Activated CD8-positive, alpha-beta T cell treated with anti-CD3 and anti-CD28 coated beads for 36 hours (primary cell): ENCODE results near the gene PATJ. TPM values are rescaled to one million over a fixed set of nuclear protein-coding genes. Genes with fewer than 3 reads are reported as not detected.
"Not testable (repeated sequence)": the region's sequence is repeated elsewhere in the genome, so short reads cannot be mapped to it uniquely, and the experiment has no call there.

Experiments used
- ATAC-seq: fragments of 200-7000 bp; cut with Tn5 transposase; one replicate; pipeline ENCODE4 v1.10.0; 2021; ENCODE audit warnings: mild to moderate bottlenecking, moderate library complexity
- CTCF ChIA-PET: fragments of 350-600 bp; sonication (Branson Sonifier 250); formaldehyde crosslinking; loops from one replicate; lab custom pipeline; 2021; ENCODE audit warnings: antibody characterized with exemption; lab: Charles Lee
- POLR2A ChIA-PET: fragments of 350-600 bp; sonication (Branson Sonifier 250); formaldehyde crosslinking; loops from one replicate; lab custom pipeline; 2021; ENCODE audit warnings: antibody characterized with exemption; lab: Charles Lee
- DNase-seq: peaks from one replicate; pipeline ENCODE4 v3.0.0-alpha.2; 2020
- H3K27ac Mint-ChIP-seq: one replicate; pipeline ENCODE4 v1.8.0; 2021; ENCODE audit warnings: mild to moderate bottlenecking, mixed read lengths
- H3K27me3 Mint-ChIP-seq: one replicate; pipeline ENCODE4 v1.8.0; 2021; ENCODE audit warnings: mixed read lengths
- H3K36me3 Mint-ChIP-seq: one replicate; pipeline ENCODE4 v1.8.0; 2021; ENCODE audit warnings: low read depth, mixed read lengths
- H3K4me1 Mint-ChIP-seq: one replicate; pipeline ENCODE4 v1.8.0; 2021; ENCODE audit warnings: low read depth, mixed read lengths
- H3K4me3 Mint-ChIP-seq: one replicate; pipeline ENCODE4 v1.8.0; 2021; ENCODE audit warnings: mild to moderate bottlenecking, moderate library complexity, mixed read lengths
- H3K9me3 Mint-ChIP-seq: one replicate; pipeline ENCODE4 v1.8.0; 2021; ENCODE audit warnings: mixed read lengths
- intact Hi-C: fragments of 100-400 bp; cut with micrococcal nuclease; formaldehyde crosslinking; loops from one replicate; pipeline ENCODE4 v1.10.0; 2022
- total RNA-seq, 2 experiments: library from RNA; stranded (reverse); gene quantifications; one replicate each; pipeline ENCODE4 v1.2.3, GENCODE V29; 2021
- TF ChIP-seq, protein P1 (sequence below): fragments of 200-600 bp; IDR thresholded peaks from one replicate; pipeline ENCODE4 v1.8.0; 2022; ENCODE audit warnings: antibody characterized with exemption, mild to moderate bottlenecking

PATJ gene
- total RNA-seq, 2 experiments from 2014 or later = 8.1 to 9.2 TPM

DNA sequence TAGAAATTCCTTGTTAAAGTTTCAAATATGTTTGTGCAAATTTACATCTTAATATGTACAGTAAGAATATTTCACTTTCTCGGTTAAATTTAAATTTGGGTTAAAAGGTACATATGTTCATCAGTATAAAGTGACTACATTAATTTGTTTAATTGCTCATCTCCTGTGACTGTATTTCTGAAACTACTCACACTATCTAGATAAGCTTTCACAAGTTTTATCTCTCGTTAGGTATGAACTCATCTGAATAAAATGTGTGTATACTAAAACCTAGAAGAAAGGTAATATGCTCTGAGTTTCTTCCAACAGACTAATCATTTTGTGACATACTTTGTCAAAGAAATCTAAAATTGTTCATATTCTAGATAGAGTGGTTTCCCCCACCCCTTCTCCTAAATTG is 150.7 kb downstream of the PATJ start:
- TF ChIP-seq, protein P1, sequence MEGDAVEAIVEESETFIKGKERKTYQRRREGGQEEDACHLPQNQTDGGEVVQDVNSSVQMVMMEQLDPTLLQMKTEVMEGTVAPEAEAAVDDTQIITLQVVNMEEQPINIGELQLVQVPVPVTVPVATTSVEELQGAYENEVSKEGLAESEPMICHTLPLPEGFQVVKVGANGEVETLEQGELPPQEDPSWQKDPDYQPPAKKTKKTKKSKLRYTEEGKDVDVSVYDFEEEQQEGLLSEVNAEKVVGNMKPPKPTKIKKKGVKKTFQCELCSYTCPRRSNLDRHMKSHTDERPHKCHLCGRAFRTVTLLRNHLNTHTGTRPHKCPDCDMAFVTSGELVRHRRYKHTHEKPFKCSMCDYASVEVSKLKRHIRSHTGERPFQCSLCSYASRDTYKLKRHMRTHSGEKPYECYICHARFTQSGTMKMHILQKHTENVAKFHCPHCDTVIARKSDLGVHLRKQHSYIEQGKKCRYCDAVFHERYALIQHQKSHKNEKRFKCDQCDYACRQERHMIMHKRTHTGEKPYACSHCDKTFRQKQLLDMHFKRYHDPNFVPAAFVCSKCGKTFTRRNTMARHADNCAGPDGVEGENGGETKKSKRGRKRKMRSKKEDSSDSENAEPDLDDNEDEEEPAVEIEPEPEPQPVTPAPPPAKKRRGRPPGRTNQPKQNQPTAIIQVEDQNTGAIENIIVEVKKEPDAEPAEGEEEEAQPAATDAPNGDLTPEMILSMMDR = no peak
- peaks cover 14% of the 10 kb centered on the region for H3K36me3 Mint-ChIP-seq

DNA sequence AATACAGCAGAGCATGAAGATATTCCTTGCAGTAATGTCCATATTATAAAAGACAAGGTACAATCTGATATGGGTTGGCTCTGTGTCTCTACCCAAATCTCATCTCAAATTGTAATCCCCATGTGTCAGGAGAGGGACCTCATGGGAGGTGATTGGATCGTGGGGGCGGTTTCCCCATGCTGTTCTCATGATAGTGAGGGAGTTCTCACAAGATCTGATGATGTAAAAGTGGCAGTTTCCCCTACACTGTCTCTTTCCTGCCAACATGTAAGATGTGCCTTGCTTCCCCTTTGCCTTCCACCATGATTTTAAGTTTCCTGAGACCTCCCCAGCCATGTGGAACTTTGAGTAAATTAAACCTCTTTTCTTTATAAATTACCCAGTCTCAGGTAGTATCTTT is 152.0 kb downstream of the PATJ start:
- H3K9me3 Mint-ChIP-seq, DNase-seq, ATAC-seq, H3K4me1 Mint-ChIP-seq, intact Hi-C loops, H3K27ac Mint-ChIP-seq, H3K4me3 Mint-ChIP-seq, POLR2A ChIA-PET, H3K27me3 Mint-ChIP-seq, CTCF ChIA-PET: not testable (repeated sequence)
- peaks cover 14% of the 10 kb centered on the region for H3K36me3 Mint-ChIP-seq

More for the DNA sequence above, 150.7 kb downstream of the PATJ start:
- intact Hi-C loops = no loop called here
- DNase-seq = no peak
- ChIA-PET CTCF (no interaction called here), POLR2A (no interaction called here)
- Mint-ChIP-seq H3K27ac (no peak overlapping the region), H3K4me3 (no peak overlapping the region), H3K9me3 (no peaks in the 10 kb centered on the region), H3K27me3 (no peaks in the 10 kb centered on the region), H3K4me1 (no peaks in the 10 kb centered on the region)
- no peak for ATAC-seq

DNA sequence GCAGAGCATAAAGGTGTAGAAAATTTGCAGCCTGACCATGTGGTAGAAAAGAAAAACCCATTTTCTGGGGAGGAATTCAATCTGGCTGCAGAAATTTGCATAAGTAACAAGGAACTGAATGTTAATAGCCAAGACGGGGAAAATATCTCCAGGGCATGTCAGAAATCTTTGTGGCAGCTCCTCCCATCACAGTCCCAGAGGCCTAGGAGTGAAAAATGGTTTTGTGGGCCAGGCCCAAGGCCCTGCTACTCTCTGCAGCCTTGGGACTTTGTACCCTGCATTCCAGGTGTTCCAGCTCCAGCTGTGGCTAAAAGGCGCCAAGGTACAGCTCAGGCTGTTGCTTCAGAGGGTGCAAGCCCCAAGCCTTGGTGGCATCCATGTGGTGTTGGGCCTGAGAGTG is 152.9 kb downstream of the PATJ start:
- ChIA-PET POLR2A (interaction anchor here (0.6 kb wide), 1 partner anchor 517 kb away, joined by 4 read pairs; no protein-coding TSS in a partner anchor), CTCF (no interaction called here)
- peaks cover 15% of the 10 kb centered on the region for H3K36me3 Mint-ChIP-seq
- no peaks in the 10 kb centered on the region for H3K9me3 Mint-ChIP-seq
- ATAC-seq = no peak
- H3K4me1 Mint-ChIP-seq = no peaks in the 10 kb centered on the region
- no peak overlapping the region for H3K4me3 Mint-ChIP-seq
- no peaks in the 10 kb centered on the region for H3K27me3 Mint-ChIP-seq
- intact Hi-C loops = no loop called here
- TF ChIP-seq, protein P1 = no peak
- no peak for DNase-seq
- no peak overlapping the region for H3K27ac Mint-ChIP-seq

DNA sequence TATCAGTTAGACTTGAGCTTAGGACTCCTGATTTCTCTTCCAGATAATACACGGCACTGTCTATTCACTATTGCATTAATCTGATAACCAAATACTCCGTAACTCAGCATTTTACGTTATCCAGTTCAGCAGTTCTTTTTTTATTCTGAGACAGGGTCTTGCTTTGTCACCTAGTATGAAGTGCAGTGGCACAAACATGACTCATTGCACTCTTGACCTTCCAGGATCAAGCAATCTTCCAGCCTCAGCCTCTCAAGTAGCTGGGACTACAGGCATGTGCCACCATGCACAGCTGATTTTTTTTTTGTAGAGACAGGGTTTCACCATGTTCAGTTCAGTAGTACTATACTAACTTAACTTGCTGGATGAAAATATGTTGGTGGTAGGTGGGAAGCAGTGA is 156.4 kb downstream of the PATJ start:
- Mint-ChIP-seq H3K4me1 (no peaks in the 10 kb centered on the region), H3K36me3 (peaks cover 14% of the 10 kb centered on the region), H3K27me3 (no peaks in the 10 kb centered on the region), H3K4me3 (no peak overlapping the region), H3K27ac (no peak overlapping the region), H3K9me3 (no peaks in the 10 kb centered on the region)
- ChIA-PET POLR2A (no interaction called here), CTCF (no interaction called here)
- DNase-seq (no peak), ATAC-seq (no peak)
- intact Hi-C loops = no loop called here
- TF ChIP-seq, protein P1 = no peak

DNA sequence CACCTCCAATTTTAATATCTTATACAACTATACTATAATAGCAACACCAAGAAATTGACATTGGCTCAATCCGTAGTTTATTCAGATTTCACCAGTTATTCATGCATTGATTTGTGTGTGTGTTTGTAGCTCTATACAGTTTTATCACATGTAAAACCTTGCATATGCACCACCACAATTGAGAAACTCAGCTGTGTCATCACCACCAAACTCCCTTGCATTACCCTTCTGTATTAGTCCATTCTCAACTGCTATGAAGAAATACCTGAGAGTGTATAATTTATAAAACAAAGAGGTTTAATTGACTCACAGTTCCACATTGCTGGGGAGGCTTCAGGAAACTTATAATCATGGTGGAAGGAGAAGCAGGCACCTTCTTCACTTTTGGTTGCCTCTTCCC is 162.1 kb downstream of the PATJ start:
- no peak overlapping the region for H3K4me3 Mint-ChIP-seq
- no peak overlapping the region for H3K27ac Mint-ChIP-seq
- H3K4me1 Mint-ChIP-seq = no peaks in the 10 kb centered on the region
- CTCF ChIA-PET = no interaction called here
- DNase-seq (no peak), ATAC-seq (no peak)
- peaks cover 6% of the 10 kb centered on the region for H3K36me3 Mint-ChIP-seq
- POLR2A ChIA-PET = no interaction called here
- TF ChIP-seq, protein P1 = no peak
- no peaks in the 10 kb centered on the region for H3K27me3 Mint-ChIP-seq
- intact Hi-C loops = no loop called here
- no peaks in the 10 kb centered on the region for H3K9me3 Mint-ChIP-seq

DNA sequence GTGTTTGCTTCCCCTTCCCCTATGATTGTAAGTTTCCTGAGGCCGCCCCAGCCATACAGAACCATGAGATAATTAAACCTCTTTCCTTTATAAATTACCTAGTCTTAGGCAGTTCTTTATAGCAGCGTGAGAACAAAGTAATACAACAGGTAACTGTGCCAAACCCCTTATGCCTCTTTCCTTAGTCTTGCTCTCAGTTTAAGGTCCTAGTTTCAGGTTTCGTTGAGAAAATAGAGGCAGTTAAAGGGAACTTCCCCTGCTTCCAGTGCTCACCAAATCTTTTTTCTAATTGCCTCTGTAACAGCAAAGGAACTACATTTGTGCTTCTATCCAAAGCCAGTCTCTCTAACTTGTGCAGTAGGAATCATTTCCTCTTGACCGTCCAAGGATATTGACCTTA is 164.8 kb downstream of the PATJ start:
- TF ChIP-seq, protein P1 = no peak
- intact Hi-C loops = no loop called here
- H3K9me3 Mint-ChIP-seq = no peaks in the 10 kb centered on the region
- no peaks in the 10 kb centered on the region for H3K4me1 Mint-ChIP-seq
- DNase-seq = no peak
- CTCF ChIA-PET = no interaction called here
- H3K27ac Mint-ChIP-seq = no peak overlapping the region
- no peaks in the 10 kb centered on the region for H3K27me3 Mint-ChIP-seq
- POLR2A ChIA-PET = no interaction called here
- ATAC-seq = no peak
- no peak overlapping the region for H3K4me3 Mint-ChIP-seq
- H3K36me3 Mint-ChIP-seq = peaks cover 1% of the 10 kb centered on the region
